Stimulated activated CD8-positive, alpha-beta memory T cell treated with anti-CD3 and anti-CD28 coated beads, Interleukin-12 subunit alpha, Interleukin-12 subunit beta, amount 100 ng/mL, for 4 hours (primary cell): ENCODE measurements around the gene NNAT.
A peak's percentile ranks its signal among the peaks of the same experiment; 100 is the strongest.
"Not testable (repeated sequence)": the region's sequence is repeated elsewhere in the genome, so short reads cannot be mapped to it uniquely, and the experiment has no call there.

Source experiments
- DNase-seq: peaks from one replicate; pipeline ENCODE4 v3.0.0-alpha.2; 2020; ENCODE audit warnings: low read depth

NNAT gene

DNA sequence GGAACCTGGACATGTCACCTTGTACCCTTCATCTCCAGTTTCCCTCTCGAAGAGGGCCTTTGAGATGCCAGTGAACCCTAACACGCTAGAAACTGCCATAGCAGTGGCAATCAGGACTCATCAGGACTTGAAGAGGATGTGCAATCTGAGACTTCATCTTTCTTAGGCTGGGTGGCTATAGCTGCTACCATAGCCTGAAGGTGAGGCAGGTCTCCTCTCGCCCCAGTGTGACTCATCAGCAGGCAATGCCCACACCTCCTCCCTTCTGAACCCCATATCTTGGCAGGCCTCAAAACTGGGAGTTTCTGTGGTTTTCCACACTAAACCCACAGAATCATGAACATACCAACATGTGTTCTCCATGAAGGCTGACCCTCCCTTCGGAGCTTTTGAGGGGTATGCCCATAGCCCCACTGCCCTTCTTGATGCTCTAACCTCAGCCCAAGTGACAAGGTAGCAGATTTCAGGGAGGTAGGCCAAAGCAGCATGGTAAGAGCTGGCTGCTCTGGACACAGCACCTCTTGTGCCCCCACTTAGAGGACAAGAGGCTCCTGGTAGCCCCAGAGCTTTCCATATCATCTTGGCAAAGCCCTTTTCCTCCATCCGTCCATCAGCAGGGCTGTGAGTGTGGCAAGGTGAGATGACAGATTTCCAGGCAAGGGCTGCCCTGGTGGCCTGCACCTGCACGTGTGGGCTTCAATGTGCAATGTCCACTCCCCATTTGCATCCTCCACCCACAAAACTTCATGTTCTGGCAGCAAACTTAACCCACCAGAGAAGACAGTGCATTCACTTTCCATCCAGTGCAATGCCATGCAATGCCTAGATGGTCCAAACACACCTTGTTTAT lies 4.0 kb downstream of the NNAT start:
- no peak for DNase-seq

DNA sequence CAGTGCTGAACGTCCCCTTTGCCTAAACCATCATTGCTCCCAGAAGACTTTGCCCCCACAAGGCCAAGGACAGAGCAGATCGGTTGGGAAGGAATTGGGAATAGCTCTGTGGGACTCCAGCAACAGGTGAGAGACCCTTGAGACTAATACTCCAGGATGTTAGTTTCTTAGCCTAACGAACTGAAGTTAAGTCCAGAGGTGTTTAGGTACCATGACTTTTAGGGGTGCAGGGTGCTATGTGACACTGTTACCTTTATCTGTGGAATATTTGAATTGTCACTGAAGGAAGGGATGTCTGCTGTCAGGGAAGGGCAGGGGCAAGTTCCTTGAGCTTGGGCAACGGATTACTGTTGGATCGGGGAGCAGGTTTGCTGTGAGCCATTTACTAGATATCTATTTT lies 4.8 kb downstream of the NNAT start:
- DNase-seq = no peak

DNA sequence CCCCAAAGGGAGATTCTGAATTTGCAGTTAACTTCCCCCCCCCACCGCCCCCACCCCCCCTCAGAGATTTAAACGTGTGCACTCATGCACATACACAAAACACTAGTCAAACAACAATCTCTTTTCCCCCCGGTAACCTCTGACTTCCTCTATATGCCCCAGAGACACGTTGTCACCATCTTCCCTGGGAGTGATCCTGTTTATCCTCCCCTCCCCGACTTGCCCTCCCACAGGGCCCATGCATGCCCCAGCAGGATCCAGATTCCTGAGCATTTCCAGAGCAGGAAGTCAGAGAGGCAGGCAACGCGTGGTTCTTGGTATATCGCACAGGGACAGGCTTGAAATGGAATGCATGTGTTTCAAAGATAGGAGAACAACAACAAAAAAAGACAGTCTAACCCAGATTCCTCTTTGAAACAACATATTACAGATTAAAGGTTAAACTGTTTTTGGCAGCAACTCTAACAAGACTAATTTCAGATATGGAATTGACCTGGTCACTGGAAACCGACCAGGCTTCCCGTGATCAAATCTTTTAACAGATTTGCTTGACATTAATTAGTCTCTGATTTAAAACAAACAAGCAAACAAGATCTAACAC lies 5.3 kb downstream of the NNAT start:
- DNase-seq = no peak

DNA sequence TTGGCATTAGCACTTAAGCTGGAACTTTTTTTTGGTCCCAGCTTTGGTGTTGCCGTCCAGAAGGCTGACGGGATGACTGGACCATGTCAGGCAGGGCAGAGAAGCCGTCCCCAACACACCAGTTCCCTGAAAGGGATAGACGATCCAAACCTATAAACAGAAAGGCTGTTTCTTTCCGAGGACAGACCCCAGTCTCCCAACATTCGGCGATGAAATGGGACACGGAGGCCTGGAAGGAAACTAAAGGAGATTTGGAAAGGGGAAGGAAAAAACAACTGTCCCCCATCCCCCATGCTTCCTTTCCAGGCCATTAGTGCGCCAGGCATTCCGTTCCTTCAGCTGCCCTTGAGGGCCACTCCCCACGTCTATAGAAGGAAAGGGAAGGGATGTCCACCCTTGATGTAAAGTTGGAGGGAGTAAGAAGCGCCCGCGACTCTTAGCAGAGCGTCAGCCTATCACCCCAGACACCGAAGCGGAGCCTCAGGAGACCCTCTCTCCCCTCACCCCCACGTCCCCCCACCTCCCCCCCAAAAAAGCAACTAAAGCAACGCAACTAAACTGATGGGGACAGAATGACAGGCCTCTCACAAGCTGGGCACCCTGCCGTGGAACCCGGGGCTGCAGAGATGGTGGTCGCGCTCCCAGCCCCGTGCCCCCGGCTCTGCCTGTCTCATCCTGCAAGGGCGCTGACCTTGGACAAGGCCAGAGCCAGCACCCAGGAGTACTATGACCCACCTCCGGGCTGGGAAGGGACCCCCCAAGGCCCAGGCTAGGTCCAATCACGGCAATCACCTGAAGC lies 6.0 kb downstream of the NNAT start:
- DNase-seq = no peak

DNA sequence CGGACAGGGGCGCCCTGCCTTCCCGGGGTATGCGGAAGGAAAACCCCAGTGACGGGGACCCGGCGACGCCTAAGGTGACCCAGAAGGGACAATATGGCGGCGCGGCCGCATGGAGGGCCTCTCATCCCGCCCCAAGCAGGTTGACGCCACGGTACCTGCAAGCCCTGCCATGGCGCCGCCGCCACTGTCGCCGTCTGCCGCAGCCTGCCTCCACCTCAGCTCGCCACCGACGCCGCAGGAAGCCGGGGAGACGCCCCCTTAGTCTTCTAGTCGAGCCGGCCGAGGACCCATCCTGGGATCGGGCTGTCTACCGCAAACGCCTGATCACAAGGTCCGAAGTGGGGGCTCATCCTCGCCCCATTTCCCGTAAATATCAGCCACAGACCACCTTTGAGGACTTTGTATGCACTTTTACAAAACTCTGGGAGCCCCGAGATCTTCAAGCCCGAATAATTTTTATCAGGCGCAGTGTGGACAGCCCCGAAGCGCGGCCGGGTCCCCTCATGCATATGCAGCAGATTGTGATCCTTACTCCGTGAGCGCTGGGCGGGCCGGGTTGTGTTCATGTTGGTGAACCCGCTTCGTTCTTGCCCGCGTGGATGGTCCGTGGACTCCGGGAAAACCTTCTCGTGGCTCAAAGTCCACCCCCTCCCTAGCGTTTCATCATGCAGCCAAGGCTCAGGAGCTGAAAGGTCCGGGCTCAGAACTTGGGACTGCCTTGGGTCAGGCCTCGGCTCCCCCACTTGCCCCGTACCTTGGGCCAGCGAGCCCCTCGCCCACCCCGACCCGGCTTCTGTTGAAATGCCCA lies 6.8 kb downstream of the NNAT start, which contains the start of gene BLCAP:
TSS of gene BLCAP (minus strand) at position 239 of the 808 bp plus-strand sequence. CDS start 8,702 bp downstream, outside the sequence.
- DNase-seq = peak; percentile 77

DNA sequence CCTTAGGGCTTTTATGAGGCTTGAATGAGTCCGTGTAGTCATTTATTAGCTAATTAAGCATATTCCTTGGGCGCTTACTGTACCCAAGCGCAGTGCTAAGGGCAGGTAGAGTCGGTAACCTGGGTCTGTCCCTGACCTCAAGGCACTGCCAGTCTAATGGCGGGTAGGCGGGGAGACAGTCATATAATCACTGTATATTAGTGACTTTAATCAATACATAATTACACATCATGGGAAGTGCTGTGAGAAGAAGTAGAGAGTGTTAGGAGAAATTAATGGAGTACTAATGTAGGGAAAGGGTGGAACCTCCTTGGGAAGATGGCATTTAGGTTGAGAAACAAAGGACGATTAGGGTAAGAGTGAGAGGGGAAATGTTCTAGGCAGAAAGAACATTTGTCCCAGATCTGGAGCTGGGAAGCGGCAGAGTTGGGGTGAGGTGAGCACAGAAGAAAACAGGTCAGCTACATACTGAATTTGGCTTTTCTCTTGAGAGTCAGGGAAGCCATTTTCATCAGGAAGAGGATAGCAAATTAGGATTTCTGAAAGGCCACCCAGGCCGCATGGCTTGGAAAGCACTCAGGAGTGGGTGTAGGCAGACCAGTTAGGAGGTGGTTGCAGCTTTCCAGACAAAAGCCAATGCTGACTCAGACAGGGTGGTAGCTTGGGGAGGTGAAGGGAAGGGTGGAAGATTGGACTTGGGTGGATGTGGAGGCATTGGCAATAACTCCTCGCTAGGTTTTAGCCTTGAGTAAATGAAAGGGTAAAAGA lies 7.6 kb downstream of the NNAT start:
- DNase-seq = no peak

DNA sequence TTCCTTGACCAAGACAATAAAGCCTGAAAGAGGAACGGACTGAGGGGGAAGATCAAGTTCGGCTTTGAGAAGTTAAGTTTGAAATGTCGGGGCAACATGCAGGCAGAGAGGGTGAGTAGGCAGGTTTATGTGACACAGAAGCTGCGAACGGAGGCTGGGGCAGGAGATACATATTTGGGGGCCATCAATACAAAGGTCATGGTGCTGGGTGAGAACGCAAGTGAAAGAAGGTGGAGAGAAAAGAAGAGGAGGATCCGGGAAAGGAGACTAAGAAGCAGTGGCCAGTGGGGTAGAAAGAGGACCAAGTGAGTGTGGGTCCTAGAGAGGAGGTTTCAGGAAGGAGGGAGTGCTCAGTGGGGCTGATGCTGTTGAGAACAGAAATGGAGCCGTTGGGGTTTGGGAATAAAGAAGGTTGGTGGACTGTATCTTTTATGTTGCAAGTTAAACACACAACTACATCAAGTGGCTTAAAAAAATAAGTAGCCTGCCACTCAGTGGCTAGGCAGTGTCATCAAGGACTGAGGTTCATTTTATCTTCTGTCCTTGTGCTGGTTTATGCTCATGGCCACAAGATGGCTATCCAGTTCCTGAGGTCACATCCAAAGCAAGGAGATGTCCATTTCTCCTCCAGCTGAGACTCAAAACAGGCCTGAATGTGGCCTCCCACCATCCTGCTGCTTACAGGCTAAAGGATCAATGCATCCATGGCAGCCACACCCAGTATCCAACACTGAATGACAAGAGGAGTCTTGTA lies 8.3 kb downstream of the NNAT start:
- DNase-seq = no peak

DNA sequence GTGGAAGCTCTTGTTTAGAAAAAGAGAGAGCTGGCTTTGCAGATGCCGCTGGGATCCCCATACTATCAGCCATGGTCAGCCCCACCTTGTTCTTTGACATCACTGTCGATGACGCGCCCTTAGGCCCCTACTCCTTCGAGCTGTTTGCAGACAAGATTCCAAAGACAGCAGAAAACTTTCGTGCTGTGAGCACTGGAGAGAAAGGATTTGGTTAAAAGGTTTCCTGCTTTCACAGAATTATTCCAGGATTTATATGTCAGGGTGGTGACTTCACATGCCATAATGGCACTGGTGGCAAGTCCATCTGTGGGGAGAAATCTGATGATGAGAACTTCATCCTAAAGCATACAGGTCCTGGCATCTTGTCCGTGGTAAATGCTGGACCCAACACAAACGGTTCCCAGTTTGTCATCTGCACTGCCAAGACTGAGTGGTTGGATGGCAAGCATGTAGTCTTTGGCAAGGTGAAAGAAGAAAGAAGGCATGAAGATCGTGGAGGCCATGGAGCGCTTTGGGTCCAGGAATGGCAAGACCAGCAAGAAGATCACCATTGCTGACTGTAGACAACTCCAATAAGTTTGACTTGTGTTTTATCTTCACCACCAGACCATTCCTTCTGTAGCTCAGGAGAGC lies 9.0 kb downstream of the NNAT start:
- no peak for DNase-seq

DNA sequence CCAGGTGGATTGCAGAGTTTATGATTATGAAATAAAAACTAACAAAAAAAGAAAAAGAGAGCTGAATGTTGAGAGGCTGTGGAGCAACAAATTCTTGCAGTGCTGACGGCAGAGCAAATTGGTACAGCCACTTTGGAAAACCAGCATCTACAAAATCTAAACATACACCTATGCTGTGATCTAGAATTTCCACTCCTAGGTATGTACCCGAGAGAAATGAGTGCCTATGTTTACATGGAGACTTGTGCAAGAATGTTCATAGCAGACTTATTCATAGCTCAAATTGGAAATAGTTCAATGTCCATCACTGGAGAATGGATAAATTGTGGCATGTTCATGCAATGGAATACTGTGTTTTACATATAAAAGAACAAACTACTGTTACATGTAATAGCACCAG lies 9.6 kb downstream of the NNAT start:
- no peak for DNase-seq

DNA sequence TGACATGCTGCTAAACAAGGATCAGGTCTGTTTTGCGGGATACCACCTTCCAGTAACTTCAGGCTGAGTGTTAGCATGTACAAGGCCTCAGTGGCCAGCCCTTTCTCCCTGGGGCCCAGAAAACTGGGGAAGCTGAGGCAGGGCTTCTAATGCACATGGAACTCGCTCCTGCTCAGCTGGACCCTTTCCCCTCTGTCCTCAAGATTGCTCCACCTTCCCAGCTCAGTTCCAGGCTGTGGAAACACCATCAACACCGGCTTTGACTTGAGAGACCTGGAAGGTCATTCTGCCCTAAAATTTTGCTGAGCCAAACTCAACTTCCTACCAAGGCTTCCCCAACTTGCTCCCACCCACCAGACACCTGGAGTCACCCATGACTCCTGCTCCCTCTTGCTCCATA lies 10.8 kb downstream of the NNAT start:
- DNase-seq = no peak

DNA sequence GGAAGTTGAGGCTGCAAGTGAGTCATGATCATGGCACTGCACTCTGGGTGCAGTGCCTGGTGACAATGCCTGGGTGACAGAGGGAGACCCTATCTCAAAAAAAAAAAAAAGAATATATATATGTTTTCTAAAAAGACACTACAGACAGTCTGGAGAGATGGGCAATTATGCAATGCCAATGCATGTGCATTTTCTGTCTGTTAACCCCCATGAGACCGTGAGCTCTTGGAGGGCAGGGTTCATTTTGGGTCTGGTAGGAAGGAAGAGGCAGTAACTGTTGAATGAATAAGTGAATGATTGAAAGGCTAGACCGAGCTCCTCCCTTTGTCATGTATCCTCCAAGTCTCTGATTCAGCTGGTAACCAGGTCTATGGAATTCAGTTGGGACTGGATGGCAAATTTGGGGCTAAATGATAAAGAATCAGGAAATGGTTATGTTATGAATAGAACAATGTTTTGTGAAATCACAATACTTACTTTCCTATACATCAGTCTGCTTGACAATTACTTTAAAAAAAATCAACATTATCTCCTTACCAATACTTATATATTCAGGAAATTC lies 12.2 kb downstream of the NNAT start:
- no peak for DNase-seq

DNA sequence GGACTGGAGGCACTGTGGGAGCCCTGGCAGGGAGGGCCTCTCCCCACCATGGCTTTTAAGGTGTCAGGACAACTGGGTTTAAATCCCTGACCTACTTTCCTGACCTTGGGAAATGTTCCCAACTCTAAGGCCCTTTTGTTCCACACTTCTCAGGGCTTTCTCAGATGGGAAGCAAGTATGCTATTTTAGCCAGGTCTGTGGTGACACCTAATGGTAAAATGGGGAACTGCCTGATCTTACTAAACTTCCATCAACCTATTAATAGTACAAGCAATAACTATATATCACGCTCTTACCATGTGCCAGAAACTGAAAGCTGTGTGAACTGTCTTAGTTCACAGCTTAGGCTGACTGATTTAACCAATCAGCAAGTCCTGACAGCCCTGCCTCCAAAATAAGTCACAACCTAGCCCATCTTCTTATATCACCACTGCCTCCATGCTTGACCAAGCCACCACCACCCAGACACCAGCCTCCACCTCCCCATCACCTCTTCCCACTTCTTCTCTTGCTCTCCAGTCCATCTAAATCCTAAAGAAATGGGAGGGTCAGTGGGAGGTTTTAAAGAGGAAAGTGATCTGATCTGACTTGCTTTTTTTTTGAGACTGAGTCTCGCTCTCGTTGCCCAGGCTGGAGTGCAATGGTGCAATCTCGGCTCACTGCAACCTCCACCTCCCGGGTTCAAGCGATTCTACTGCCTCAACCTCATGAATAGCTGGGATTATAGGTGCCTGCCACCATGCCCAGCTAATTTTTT lies 13.5 kb downstream of the NNAT start:
- DNase-seq = no peak

DNA sequence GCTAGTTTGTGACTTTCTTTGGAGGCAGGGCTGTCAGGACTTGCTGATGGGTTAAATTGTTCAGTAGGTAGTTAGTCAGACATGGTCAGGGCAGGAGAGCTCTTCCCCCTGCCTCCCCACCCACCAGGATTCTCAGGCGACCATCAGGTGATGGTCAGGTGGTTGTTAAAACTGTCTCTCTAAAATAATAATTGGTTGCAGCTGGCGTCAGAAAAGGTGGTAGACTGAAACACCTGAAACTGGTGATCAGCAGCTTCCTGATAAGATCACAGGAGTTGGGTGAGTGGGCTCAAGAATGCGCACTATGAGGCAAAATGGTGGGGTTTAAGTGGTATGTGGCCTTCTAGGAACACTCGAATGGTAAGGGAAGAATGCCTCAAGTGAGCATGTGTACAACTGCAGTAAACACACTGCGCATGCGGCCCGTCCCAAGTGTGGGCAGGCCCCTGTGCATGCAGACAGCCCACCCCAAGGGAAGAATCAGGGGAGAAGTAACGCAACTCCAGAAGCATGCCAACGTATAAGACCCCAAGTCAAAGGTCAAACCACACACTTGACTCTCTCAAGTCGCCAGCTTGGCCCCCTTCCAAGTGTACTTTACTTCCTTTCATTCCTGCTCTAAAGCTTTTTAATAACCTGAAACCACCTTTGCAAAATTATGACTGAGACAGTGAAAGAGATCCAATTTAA lies 14.5 kb downstream of the NNAT start:
- DNase-seq = no peak

DNA sequence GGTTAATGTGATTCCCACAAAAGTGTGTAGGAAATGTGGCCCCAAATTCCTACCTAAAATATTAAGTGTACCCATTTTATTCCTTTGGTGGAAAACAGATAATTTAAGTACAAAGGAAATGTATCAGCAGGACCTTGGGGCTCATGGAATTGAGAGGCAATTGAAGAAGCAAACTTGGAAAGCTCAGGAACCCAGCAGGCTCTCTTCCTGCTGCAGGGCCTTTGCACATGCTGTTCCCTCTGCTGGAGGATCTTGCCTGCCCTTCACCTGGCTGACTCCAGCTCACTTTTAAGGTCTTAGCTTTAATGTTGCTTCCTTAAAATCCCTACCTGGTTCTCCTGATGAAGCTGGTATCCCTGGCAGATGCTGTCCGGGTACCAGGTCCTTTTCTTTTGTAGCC lies 16.5 kb downstream of the NNAT start:
- no peak for DNase-seq

DNA sequence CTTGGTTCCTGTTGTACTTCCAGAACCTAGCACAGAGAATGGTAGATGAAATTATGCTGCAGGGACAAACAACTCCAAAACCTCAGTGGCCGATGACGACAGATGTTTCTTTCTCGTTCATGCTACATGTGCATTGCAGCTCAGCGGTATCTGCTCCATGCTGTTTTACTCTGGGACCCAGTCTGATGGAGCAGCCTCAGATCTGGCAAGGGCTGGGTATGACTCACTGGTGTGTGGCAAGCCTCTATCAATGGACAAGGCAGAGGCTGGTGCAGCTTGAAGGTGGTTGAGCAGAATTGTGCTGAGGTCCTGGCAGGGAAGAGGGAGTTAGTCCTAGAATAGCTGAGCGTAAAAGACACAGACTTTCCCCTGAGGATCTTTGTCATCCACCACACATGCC lies 17.0 kb downstream of the NNAT start:
- DNase-seq = no peak

DNA sequence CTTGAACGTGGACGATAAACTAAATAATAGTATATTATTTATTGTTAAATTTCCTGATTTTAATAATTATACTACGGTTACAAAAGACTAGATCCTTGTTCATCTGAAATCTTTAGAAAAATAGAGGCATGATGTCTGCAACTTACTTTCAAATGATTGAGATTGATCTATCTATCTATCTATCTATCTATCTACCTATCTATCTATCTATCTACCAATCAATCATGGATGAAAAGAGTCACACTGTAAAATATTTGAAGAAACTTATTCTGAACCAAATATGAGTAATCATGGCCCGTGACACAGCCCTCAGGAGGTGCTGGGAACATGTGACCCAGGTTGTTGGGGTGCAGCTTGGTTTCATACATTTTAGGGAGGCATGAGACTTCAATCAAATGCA lies 18.4 kb downstream of the NNAT start:
- no peak for DNase-seq

DNA sequence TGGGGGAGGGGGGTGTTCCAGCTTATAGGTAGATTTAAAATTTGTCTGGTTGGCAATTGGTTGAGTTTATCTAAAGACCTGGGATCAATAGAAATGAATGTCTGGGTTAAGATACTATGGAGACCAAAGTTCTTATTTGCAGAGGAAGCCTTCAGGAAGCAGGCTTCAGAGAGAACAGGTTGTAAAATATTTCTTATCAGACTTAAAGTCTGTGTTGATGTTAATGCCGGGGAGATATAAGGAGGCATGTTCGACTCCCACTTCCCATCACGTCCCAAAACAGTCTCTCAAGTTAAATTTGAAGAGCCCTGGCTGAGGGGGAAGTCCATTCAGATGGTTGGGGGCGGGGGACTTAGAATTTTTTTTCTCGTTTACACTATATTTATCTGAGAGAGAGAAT lies 19.0 kb downstream of the NNAT start:
- DNase-seq = no peak

DNA sequence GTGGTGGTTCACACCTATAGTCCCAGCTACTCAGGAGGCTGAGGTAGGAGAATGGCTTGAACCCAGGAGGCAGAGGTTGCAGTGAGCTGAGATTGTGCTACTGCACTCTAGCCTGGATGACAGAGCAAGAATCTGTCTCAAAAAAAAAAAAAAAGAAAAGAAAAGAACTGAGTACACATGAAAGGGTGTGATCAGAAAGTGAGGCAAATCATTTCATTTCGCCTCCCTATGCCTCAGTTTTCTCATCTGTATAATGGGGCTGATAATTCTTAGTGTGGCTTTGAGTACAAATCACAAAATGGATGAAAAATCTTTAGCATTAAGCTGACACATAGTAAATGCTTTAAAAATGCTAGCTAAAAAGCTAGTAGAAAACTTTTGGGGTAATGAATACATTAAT lies 19.8 kb downstream of the NNAT start:
- DNase-seq = not testable (repeated sequence)
